ENCODE measurements around the gene PLA2G12B. TPM values are rescaled to one million over a fixed set of nuclear protein-coding genes. Genes with fewer than 3 reads are reported as not detected.

The PLA2G12B gene
- total and polyA plus RNA-seq, 8 donors, result not detected

DNA sequence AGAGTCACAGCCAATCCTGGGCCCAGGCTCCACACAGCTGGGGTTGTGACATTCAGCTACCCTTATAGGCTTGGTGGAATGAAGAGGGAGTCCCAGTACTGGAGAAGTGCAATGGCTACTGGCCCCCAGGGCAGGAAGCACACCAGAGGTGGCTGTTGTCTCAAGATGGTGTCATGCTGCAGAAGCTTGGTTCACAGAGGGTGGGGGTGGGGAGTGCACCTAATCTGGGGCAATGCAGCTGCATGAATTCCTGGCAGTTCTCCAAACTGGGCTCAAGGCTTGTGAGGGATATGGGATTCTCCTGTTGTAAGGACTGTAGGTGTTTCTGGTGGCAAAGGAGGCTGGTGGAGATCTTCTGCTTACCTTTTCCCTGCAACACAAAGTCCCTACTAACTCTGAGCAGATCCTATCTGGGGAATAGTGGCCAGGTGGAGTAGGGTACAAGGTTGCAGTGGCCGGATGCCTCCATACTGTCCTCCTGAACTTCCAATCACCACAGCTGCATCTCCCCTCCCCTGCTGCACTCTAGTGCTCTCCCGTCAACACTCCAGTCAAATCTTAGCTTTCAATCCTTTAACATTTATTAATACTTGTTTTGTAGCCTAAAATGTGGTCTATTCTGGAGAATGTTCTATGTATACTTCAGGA lies 27.4 kb upstream of the PLA2G12B start:
- Histone ChIP-seq H3K4me3 (no peak overlapping the region), H3K9me3 (no peaks in the 10 kb centered on the region), H3K27ac (no peak overlapping the region), H3K27me3 (no peaks in the 10 kb centered on the region), H3K36me3 (no peaks in the 10 kb centered on the region), H3K4me1 (no peaks in the 10 kb centered on the region)
- intact Hi-C loops (cut with DNase I), result no loop called here
- DNase-seq, result no peak
- TF ChIP-seq, protein P1, sequence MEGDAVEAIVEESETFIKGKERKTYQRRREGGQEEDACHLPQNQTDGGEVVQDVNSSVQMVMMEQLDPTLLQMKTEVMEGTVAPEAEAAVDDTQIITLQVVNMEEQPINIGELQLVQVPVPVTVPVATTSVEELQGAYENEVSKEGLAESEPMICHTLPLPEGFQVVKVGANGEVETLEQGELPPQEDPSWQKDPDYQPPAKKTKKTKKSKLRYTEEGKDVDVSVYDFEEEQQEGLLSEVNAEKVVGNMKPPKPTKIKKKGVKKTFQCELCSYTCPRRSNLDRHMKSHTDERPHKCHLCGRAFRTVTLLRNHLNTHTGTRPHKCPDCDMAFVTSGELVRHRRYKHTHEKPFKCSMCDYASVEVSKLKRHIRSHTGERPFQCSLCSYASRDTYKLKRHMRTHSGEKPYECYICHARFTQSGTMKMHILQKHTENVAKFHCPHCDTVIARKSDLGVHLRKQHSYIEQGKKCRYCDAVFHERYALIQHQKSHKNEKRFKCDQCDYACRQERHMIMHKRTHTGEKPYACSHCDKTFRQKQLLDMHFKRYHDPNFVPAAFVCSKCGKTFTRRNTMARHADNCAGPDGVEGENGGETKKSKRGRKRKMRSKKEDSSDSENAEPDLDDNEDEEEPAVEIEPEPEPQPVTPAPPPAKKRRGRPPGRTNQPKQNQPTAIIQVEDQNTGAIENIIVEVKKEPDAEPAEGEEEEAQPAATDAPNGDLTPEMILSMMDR (IDR thresholded peaks at IDR 0.05), result no peak
- 89 to 91% methylated on average over 2 of the region's 2 CpGs for WGBS, 2 donors
- no peak for ATAC-seq
- no peak for FAIRE-seq

GRCh38 chr10:72981028-72981881 lies 26.6 kb upstream of the PLA2G12B start:
- ATAC-seq (no peak), DNase-seq (no peak), FAIRE-seq (no peak)
- Histone ChIP-seq H3K27me3 (no peaks in the 10 kb centered on the region), H3K27ac (no peak overlapping the region), H3K36me3 (no peaks in the 10 kb centered on the region), H3K4me3 (no peak overlapping the region), H3K9me3 (no peaks in the 10 kb centered on the region), H3K4me1 (no peaks in the 10 kb centered on the region)
- 72 to 93% methylated on average over 4 of the region's 4 CpGs for WGBS, 2 donors
- TF ChIP-seq, protein P1 (IDR thresholded peaks at IDR 0.05), result no peak
- intact Hi-C loops (cut with DNase I), result no loop called here

- no peak for FAIRE-seq
- H3K9me3 ChIP-seq, result no peaks in the 10 kb centered on the region
- intact Hi-C loops (cut with DNase I), result no loop called here
- H3K27ac ChIP-seq, result no peak overlapping the region
- TF ChIP-seq, protein P1 (IDR thresholded peaks at IDR 0.05), result no peak
- H3K4me1 ChIP-seq, result no peaks in the 10 kb centered on the region
- DNase-seq, result no peak
- H3K4me3 ChIP-seq, result no peak overlapping the region
- WGBS, 2 donors, result 91 to 95% methylated on average over 2 of the region's 2 CpGs
- H3K27me3 ChIP-seq, result no peaks in the 10 kb centered on the region
- no peak for ATAC-seq
- H3K36me3 ChIP-seq, result no peaks in the 10 kb centered on the region
Observed at GRCh38 chr10:72980348-72980747, 25.7 kb upstream of the PLA2G12B start.

GRCh38 chr10:72979709-72980108 lies 25.1 kb upstream of the PLA2G12B start:
- Histone ChIP-seq H3K27ac (no peak overlapping the region), H3K27me3 (no peaks in the 10 kb centered on the region), H3K9me3 (no peaks in the 10 kb centered on the region), H3K4me1 (no peaks in the 10 kb centered on the region), H3K36me3 (no peaks in the 10 kb centered on the region), H3K4me3 (no peak overlapping the region)
- no peak for FAIRE-seq
- intact Hi-C loops (cut with DNase I), result no loop called here
- TF ChIP-seq, protein P1 (IDR thresholded peaks at IDR 0.05), result no peak
- ATAC-seq, result no peak
- no peak for DNase-seq

DNA sequence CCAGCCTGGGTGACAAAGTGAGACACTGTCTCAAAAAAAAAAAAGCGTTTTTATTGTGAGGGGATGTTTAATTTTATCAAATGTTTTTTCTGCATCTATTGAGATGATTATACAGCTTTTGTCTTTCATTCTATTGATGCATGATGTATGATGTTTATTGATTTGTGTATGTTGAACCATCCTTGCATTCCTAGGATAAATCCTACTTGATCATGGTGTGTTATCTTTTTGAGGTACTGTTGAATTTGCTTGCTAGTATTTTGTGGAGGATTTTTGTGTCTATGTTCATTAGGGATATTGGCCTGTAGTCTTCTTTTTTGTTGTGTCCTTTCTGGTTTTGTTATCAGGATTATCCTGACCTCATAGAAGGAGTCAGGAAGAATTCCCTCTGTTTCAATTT lies 22.3 kb upstream of the PLA2G12B start:
- WGBS, 2 donors, result 65 to 76% methylated on average over 1 of the region's 1 CpG
- FAIRE-seq (no peak), DNase-seq (no peak), ATAC-seq (no peak)
- Histone ChIP-seq H3K27me3 (no peaks in the 10 kb centered on the region), H3K27ac (no peak overlapping the region), H3K9me3 (no peaks in the 10 kb centered on the region), H3K36me3 (no peaks in the 10 kb centered on the region), H3K4me1 (no peaks in the 10 kb centered on the region), H3K4me3 (no peak overlapping the region)
- intact Hi-C loops (cut with DNase I), result no loop called here
- TF ChIP-seq, protein P1 (IDR thresholded peaks at IDR 0.05), result no peak

All from pancreas (tissue), 10 donors.